Body of pancreas (tissue), 4 donors: ENCODE measurements around the gene TENM3.

Source experiments
- POLR2A ChIP-seq, 3 donors: fragments of 450-650 bp; IDR thresholded peaks; one replicate each; pipeline ENCODE4 v1.6.1; 2016; ENCODE audit warnings: antibody characterized with exemption in 3 of 3, mild to moderate bottlenecking in 2 of 3
- TF ChIP-seq, protein P1 (sequence below), 7 experiments: fragments of 450-650 bp in 4 of 7; fragments of 200-600 bp in 3 of 7; sonication (generic) in 3 of 7; IDR thresholded peaks; one replicate each; pipeline ENCODE4 v1.5.1; 2016 to 2019; ENCODE audit warnings: antibody characterized with exemption in 7 of 7

DNA sequence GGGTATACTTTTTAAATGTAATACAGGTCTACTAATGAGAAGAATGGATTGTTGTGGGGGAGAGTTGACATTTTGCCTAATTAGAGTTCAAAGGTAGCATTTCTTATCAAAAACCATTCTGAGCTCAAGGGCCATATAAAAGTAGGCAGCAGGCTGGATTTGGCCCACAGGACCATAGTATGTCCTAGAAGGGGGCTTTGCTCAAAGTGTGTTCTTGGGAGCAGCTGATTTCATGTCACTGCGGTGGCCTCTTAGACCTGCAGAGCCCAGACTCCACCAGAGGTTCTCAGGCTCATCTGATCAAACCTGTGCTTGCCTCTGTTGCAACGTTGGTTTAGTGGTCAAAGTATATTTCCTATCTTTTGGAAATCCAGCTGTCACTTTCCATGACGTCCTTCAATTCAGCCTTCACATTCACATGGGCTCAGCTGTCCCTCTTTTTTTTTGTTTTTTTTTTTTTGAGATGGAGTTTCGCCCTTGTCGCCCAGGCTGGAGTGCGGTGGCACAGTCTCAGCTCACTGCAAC, 34.6 kb upstream of the TENM3 start:
- TF ChIP-seq, protein P1, sequence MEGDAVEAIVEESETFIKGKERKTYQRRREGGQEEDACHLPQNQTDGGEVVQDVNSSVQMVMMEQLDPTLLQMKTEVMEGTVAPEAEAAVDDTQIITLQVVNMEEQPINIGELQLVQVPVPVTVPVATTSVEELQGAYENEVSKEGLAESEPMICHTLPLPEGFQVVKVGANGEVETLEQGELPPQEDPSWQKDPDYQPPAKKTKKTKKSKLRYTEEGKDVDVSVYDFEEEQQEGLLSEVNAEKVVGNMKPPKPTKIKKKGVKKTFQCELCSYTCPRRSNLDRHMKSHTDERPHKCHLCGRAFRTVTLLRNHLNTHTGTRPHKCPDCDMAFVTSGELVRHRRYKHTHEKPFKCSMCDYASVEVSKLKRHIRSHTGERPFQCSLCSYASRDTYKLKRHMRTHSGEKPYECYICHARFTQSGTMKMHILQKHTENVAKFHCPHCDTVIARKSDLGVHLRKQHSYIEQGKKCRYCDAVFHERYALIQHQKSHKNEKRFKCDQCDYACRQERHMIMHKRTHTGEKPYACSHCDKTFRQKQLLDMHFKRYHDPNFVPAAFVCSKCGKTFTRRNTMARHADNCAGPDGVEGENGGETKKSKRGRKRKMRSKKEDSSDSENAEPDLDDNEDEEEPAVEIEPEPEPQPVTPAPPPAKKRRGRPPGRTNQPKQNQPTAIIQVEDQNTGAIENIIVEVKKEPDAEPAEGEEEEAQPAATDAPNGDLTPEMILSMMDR (IDR thresholded peaks at IDR 0.05) = no peak
- no peak for TF ChIP-seq POLR2A (IDR thresholded peaks at IDR 0.05)
